Measurements from ENCODE around the gene NUDT9.

DNA sequence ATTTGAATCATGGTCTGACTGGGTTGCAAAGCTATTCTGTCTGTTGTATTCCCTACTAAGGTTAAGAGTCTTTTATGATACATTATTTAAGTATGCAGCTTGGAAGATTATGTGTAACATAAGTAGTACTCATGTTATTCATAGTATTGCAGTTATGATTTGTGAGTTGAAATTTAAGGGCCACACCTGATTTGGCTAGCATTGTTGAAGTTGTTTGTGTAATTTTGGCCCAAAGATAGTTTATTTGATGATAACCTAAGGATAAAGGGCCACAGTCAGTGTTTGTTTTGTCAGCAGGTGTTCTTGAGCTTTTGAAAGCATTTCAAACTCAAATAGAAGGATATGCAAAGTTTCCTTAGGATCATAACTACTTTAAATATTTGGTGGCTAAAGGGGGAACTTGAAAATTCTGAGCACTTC is 38.9 kb downstream of the NUDT9 start:
- TF ChIP-seq, protein P1, sequence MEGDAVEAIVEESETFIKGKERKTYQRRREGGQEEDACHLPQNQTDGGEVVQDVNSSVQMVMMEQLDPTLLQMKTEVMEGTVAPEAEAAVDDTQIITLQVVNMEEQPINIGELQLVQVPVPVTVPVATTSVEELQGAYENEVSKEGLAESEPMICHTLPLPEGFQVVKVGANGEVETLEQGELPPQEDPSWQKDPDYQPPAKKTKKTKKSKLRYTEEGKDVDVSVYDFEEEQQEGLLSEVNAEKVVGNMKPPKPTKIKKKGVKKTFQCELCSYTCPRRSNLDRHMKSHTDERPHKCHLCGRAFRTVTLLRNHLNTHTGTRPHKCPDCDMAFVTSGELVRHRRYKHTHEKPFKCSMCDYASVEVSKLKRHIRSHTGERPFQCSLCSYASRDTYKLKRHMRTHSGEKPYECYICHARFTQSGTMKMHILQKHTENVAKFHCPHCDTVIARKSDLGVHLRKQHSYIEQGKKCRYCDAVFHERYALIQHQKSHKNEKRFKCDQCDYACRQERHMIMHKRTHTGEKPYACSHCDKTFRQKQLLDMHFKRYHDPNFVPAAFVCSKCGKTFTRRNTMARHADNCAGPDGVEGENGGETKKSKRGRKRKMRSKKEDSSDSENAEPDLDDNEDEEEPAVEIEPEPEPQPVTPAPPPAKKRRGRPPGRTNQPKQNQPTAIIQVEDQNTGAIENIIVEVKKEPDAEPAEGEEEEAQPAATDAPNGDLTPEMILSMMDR (IDR thresholded peaks at IDR 0.05; ENCODE audit: insufficient read depth, low read length, poor library complexity, severe bottlenecking), result no peak
- no peak for TF ChIP-seq EZH2phosphoT487 (conservative IDR thresholded peaks at IDR 0.05; ENCODE audit: low read length)
